CMK (cell line): Measurements from ENCODE around the gene SMPD3.

Experiments
- DNase-seq: peaks from one replicate; pipeline ENCODE4 v3.0.0-alpha.2; 2010; ENCODE audit warnings: low read depth

The SMPD3 gene

GRCh38 chr16:68470461-68471150 lies 22.3 kb upstream of the SMPD3 start:
- peak; percentile 49 for DNase-seq

- DNase-seq, result no peak
These were observed 21.6 kb upstream of the SMPD3 start for GRCh38 chr16:68469796-68470460.

GRCh38 chr16:68468842-68469241 lies 20.5 kb upstream of the SMPD3 start:
- DNase-seq, result no peak

GRCh38 chr16:68466174-68466573 lies 17.9 kb upstream of the SMPD3 start:
- DNase-seq, result no peak

GRCh38 chr16:68463904-68464303 lies 15.6 kb upstream of the SMPD3 start:
- no peak for DNase-seq

GRCh38 chr16:68460067-68460466 lies 11.8 kb upstream of the SMPD3 start:
- DNase-seq, result no peak

- no peak for DNase-seq
These were observed 11.1 kb upstream of the SMPD3 start for GRCh38 chr16:68459457-68459856.

GRCh38 chr16:68458551-68458950 lies 10.2 kb upstream of the SMPD3 start:
- no peak for DNase-seq

GRCh38 chr16:68458101-68458500 lies 9.8 kb upstream of the SMPD3 start:
- DNase-seq, result no peak

- no peak for DNase-seq
These were observed 7.3 kb upstream of the SMPD3 start for GRCh38 chr16:68455631-68456030.

- DNase-seq, result no peak
These were observed 6.7 kb upstream of the SMPD3 start for GRCh38 chr16:68454920-68455435.

- DNase-seq, result no peak
These were observed 5.5 kb upstream of the SMPD3 start for GRCh38 chr16:68453816-68454215.

GRCh38 chr16:68452176-68452575 lies 3.9 kb upstream of the SMPD3 start:
- DNase-seq, result no peak

GRCh38 chr16:68451676-68452075 lies 3.4 kb upstream of the SMPD3 start:
- no peak for DNase-seq

GRCh38 chr16:68450741-68451255 lies 2.5 kb upstream of the SMPD3 start:
- no peak for DNase-seq

- DNase-seq, result no peak
These were observed 502 bp downstream of the SMPD3 start for GRCh38 chr16:68447653-68448359.

- DNase-seq, result no peak
These were observed 1.3 kb downstream of the SMPD3 start for GRCh38 chr16:68446681-68447652.

GRCh38 chr16:68445458-68445857 lies 2.9 kb downstream of the SMPD3 start:
- no peak for DNase-seq

- DNase-seq, result no peak
These were observed 4.2 kb downstream of the SMPD3 start for GRCh38 chr16:68444056-68444657.

- DNase-seq, result peak; percentile 51
These were observed 11.7 kb downstream of the SMPD3 start for GRCh38 chr16:68436581-68436980.

- DNase-seq, result no peak
These were observed 13.6 kb downstream of the SMPD3 start for GRCh38 chr16:68434624-68435210.
